ENCODE data around the gene UIMC1.

DNA sequence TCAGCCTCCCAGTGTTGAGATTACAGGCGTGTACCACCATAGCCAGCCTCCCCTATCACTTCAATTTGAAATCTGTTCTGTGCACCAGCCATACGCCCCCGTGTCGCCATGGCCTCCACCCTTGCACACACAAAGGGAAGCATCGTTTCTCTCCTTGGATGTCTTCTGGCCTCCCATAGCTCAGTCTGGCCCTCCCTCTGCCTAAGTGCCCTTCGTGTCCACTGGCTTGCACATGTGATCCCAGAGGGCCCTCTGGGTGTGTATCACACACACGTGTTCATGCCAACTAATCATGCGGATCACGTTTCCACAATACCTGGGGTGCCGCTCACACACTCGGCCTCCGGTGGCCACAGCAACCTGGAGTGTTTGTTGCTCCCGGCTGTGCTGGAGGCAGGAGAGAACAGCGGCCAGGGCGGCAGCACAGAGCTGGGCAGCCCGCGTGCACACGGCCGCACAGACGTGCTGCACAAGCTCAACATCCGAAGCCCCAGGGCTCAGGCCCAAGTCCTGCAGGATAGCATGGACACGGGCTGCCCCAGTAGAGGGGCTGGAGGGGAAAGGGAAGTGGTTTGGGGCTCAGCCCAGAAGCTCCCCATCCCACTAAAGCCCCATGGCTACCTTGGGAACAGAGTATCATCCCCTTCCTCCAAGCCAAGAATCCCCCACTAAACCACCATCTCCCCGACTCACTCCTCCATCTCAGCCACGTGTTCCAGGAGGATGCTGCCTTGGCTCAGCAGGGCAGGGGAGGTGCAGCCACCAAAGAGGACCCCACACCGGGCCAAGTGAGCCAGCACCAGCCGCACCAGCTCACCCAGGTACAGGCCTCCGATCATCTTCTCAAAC is 118.3 kb downstream of the UIMC1 start:
- no peak for TF ChIP-seq POLR2A (IDR thresholded peaks at IDR 0.05)
- TF ChIP-seq, protein P1, sequence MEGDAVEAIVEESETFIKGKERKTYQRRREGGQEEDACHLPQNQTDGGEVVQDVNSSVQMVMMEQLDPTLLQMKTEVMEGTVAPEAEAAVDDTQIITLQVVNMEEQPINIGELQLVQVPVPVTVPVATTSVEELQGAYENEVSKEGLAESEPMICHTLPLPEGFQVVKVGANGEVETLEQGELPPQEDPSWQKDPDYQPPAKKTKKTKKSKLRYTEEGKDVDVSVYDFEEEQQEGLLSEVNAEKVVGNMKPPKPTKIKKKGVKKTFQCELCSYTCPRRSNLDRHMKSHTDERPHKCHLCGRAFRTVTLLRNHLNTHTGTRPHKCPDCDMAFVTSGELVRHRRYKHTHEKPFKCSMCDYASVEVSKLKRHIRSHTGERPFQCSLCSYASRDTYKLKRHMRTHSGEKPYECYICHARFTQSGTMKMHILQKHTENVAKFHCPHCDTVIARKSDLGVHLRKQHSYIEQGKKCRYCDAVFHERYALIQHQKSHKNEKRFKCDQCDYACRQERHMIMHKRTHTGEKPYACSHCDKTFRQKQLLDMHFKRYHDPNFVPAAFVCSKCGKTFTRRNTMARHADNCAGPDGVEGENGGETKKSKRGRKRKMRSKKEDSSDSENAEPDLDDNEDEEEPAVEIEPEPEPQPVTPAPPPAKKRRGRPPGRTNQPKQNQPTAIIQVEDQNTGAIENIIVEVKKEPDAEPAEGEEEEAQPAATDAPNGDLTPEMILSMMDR (IDR thresholded peaks at IDR 0.05), result no peak
